ENCODE results near the gene SIL1.

The SIL1 gene

GRCh38 chr5:138932171-138932810, 265.9 kb downstream of the SIL1 start:
- TF ChIP-seq TCF12 (IDR thresholded peaks at IDR 0.05; ENCODE audit: low read depth) = no peak
- peak; percentile 34; the same call in 1 of the 2 replicates for TF ChIP-seq RAD21 (IDR thresholded peaks at IDR 0.05; ENCODE audit: low read depth)

- TF ChIP-seq MAX (IDR thresholded peaks at IDR 0.05) (no peak), USF1 (IDR thresholded peaks at IDR 0.05) (no peak), TCF12 (IDR thresholded peaks at IDR 0.05; ENCODE audit: low read depth) (no peak), CREB1 (IDR thresholded peaks at IDR 0.05; ENCODE audit: low read depth) (no peak)
These were observed 267.6 kb downstream of the SIL1 start for GRCh38 chr5:138930371-138931097.

GRCh38 chr5:138929571-138929955, 268.6 kb downstream of the SIL1 start:
- TF ChIP-seq FOXM1 (IDR thresholded peaks at IDR 0.05; ENCODE audit: borderline replicate concordance, low read depth) (no peak), TEAD4 (IDR thresholded peaks at IDR 0.05) (no peak), EP300 (IDR thresholded peaks at IDR 0.05; ENCODE audit: borderline replicate concordance) (no peak), RAD21 (IDR thresholded peaks at IDR 0.05; ENCODE audit: low read depth) (no peak), YY1 (IDR thresholded peaks at IDR 0.05; ENCODE audit: low read depth) (no peak), NFIC (IDR thresholded peaks at IDR 0.05) (no peak), TCF12 (IDR thresholded peaks at IDR 0.05; ENCODE audit: low read depth) (no peak), REST (IDR thresholded peaks at IDR 0.05; ENCODE audit: low read depth) (no peak), CEBPB (IDR thresholded peaks at IDR 0.05) (no peak)

GRCh38 chr5:138927979-138928378, 270.2 kb downstream of the SIL1 start:
- peak; percentile 39; the same call in 1 of the 2 replicates for TF ChIP-seq NFIC (IDR thresholded peaks at IDR 0.05)
- TF ChIP-seq YY1 (IDR thresholded peaks at IDR 0.05; ENCODE audit: low read depth) = no peak
- no peak for TF ChIP-seq REST (IDR thresholded peaks at IDR 0.05; ENCODE audit: low read depth)

GRCh38 chr5:138927544-138927943, 270.6 kb downstream of the SIL1 start:
- no peak for TF ChIP-seq FOXM1 (IDR thresholded peaks at IDR 0.05; ENCODE audit: borderline replicate concordance, low read depth)
- TF ChIP-seq RAD21 (IDR thresholded peaks at IDR 0.05; ENCODE audit: low read depth) = no peak
- no peak for TF ChIP-seq REST (IDR thresholded peaks at IDR 0.05; ENCODE audit: low read depth)
- TF ChIP-seq CEBPB (IDR thresholded peaks at IDR 0.05) = no peak
- TF ChIP-seq USF1 (IDR thresholded peaks at IDR 0.05) = no peak
